PC-9 (cell line): ENCODE data around the gene SNRPD2. TPM values are rescaled to one million over a fixed set of nuclear protein-coding genes. Genes with fewer than 3 reads are reported as not detected.
A peak's percentile ranks its signal among the peaks of the same experiment; 100 is the strongest.

ENCODE experiments used
- BruUV-seq: library from RNA; stranded (reverse); fragments of 400-500 nt; replicated peaks from 2 replicates; lab custom pipeline; 2021; lab: Mats Ljungman, UMichigan
- CTCF ChIA-PET: fragments of 300-600 bp; sonication (Branson Sonifier 250); formaldehyde crosslinking; loops from one replicate; lab custom pipeline; 2022; ENCODE audit warnings: antibody characterized with exemption; lab: Charles Lee
- POLR2A ChIA-PET: fragments of 300-600 bp; sonication (Branson Sonifier 250); formaldehyde crosslinking; loops from one replicate; lab custom pipeline; 2022; ENCODE audit warnings: antibody characterized with exemption; ENCODE audit not compliant: unreplicated experiment; lab: Charles Lee
- DNase-seq, 2 experiments: peaks; one replicate each; pipeline versions ENCODE4 v3.0.0 to v3.0.0-alpha.2; 2015 to 2022; ENCODE audit warnings: mixed read lengths in 1 of 2
- H2AFZ ChIP-seq: fragments of 200-600 bp; sonication (generic); 2 replicates; pipeline ENCODE4 v1.8.1; 2017; ENCODE audit warnings: antibody characterized with exemption
- H3F3A ChIP-seq: fragments of 200-600 bp; sonication (generic); 2 replicates; pipeline ENCODE4 v1.8.1; 2017; ENCODE audit warnings: antibody characterized with exemption, mild to moderate bottlenecking, low read depth; ENCODE audit not compliant: insufficient read depth
- H3K27ac ChIP-seq: fragments of 200-600 bp; sonication (generic); 2 replicates; pipeline ENCODE4 v1.6.1; 2016; ENCODE audit warnings: mixed run types
- H3K27me3 ChIP-seq: fragments of 200-600 bp; sonication (generic); 2 replicates; pipeline ENCODE4 v1.6.1; 2016; ENCODE audit warnings: low read depth, mixed run types; ENCODE audit not compliant: insufficient read depth
- H3K36me3 ChIP-seq: fragments of 200-600 bp; sonication (generic); 2 replicates; pipeline ENCODE4 v1.6.1; 2016; ENCODE audit warnings: low read depth, mixed run types
- H3K4me1 ChIP-seq: fragments of 200-600 bp; sonication (generic); replicated peaks from 2 replicates; pipeline ENCODE4 v1.6.1; 2016; ENCODE audit warnings: mixed run types; ENCODE audit not compliant: insufficient read depth
- H3K4me2 ChIP-seq: fragments of 200-600 bp; sonication (generic); 2 replicates; pipeline ENCODE4 v1.6.1; 2017; ENCODE audit warnings: mixed run types
- H3K4me3 ChIP-seq: fragments of 200-600 bp; sonication (generic); 2 replicates; pipeline ENCODE4 v1.6.1; 2016; ENCODE audit warnings: mixed run types
- H3K79me2 ChIP-seq: fragments of 200-600 bp; sonication (generic); 2 replicates; pipeline ENCODE4 v1.6.1; 2017; ENCODE audit warnings: low read depth, mixed run types
- H3K9me2 ChIP-seq: fragments of 200-600 bp; sonication (generic); 2 replicates; pipeline ENCODE4 v1.8.1; 2017; ENCODE audit warnings: mild to moderate bottlenecking; ENCODE audit not compliant: insufficient read depth
- H3K9me3 ChIP-seq: fragments of 200-600 bp; sonication (generic); 2 replicates; pipeline ENCODE4 v1.8.1; 2016; ENCODE audit warnings: low read depth; ENCODE audit not compliant: insufficient read depth
- H4K20me1 ChIP-seq: fragments of 200-600 bp; sonication (generic); 2 replicates; pipeline ENCODE4 v1.8.1; 2017; ENCODE audit not compliant: insufficient read depth
- CTCF ChIP-seq: fragments of 200-600 bp; sonication (generic); conservative IDR thresholded peaks from 2 replicates; pipeline ENCODE4 v1.6.1; 2017; ENCODE audit warnings: mixed run types, antibody characterized with exemption, mild to moderate bottlenecking, moderate library complexity
- EZH2 ChIP-seq: fragments of 200-600 bp; sonication (generic); IDR thresholded peaks from 2 replicates; pipeline ENCODE4 v1.8.0; 2017; ENCODE audit warnings: antibody characterized with exemption, low read depth
- intact Hi-C: fragments of 100-400 bp; cut with micrococcal nuclease; formaldehyde crosslinking; loops from one replicate; pipeline ENCODE4 v1.10.0; 2022; ENCODE audit not compliant: unreplicated experiment
- total RNA-seq: library from RNA; stranded (reverse); gene quantifications from 2 replicates; pipeline ENCODE4 v1.2.3, GENCODE V29; 2021

Gene SNRPD2
- total RNA-seq, 1 experiment from 2014 or later: 740 TPM

DNA sequence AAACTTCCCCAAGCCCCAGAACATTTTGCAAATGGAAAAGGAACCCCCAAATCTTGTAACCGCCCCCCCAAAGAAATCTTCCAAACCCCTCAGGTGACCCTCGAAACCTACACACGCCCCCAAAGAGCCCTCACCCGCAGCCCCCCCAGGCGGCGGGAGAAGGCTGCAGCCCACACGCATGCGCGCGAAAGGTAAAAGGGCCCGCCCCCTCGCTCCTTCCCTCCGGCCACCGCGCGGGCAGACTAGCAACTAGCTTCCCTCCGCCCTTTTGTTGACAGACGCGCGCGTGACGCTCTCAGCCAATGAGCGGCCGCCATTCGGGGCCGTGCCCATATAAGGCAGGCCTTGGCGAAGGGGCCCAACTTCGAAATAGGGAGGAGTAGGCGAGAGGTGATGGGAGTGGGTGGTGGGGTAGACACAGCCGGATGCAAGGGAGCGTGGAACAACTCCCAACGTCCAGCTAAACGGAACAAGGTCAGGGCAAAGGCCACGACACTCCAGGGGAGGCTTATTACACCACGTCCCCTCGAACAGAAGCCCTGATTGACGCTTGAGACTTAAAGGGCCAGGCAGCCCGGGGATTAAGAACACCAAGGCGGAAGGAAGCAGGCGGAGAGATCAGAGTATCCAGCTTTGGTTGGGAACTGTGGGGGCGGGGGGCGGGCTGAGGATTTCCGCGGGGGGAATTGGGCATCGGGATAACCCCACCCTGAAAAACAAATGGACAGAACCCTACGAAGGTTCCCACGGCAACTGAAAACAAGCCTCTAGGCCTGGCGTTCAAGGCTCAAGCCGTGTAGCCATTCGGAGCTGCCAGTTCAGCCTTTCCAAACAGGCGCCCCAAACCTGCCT lies 25.6 kb upstream of the SNRPD2 start:
- ChIA-PET POLR2A (interaction anchor here (0.5 to 1.2 kb wide), 17 partner anchors 13 to 827 kb away, joined by 3 to 39 read pairs (median 4); partner anchors contain the start of genes FBXO46, IRF2BP1 and SIX5), CTCF (interaction anchor here (0.6 to 1.8 kb wide), 5 partner anchors 50 to 1083 kb away, joined by 3 to 11 read pairs (median 5); partner anchors contain the start of gene SIX5)
- Histone ChIP-seq H3K4me1 (peaks cover 35% of the 10 kb centered on the region), H3K27ac (peak overlapping the region; percentile 75), H3K9me2 (no peaks in the 10 kb centered on the region), H2AFZ (peak overlapping the region; percentile 79), H3K4me2 (peak overlapping the region; percentile 94), H3K36me3 (peaks cover 15% of the 10 kb centered on the region; the same call in 1 of the 2 replicates), H3K79me2 (peaks cover 91% of the 10 kb centered on the region), H3K27me3 (no peaks in the 10 kb centered on the region), H3K4me3 (peak overlapping the region; percentile 87), H3K9me3 (no peaks in the 10 kb centered on the region; the same call in 1 of the 2 replicates), H3F3A (peaks cover 26% of the 10 kb centered on the region), H4K20me1 (no peaks in the 10 kb centered on the region)
- no peak for TF ChIP-seq EZH2
- TF ChIP-seq CTCF: no peak; the same call in 1 of the 2 replicates
- DNase-seq: peak; percentile 99
- intact Hi-C loops: loop anchor here (1.0 kb wide), 1 partner anchor 52 kb away; the partner anchor contains the start of gene SIX5
- BruUV-seq: no TSS peak

GRCh38 chr19:45716359-45717130 lies 24.8 kb upstream of the SNRPD2 start:
- peaks cover 91% of the 10 kb centered on the region for H3K79me2 ChIP-seq
- peaks cover 27% of the 10 kb centered on the region for H3K4me1 ChIP-seq
- peak overlapping the region; percentile 87 for H3K4me3 ChIP-seq
- H4K20me1 ChIP-seq: peaks cover 7% of the 10 kb centered on the region; the same call in 1 of the 2 replicates
- H3K9me2 ChIP-seq: no peaks in the 10 kb centered on the region
- no peaks in the 10 kb centered on the region for H3K9me3 ChIP-seq
- H3K4me2 ChIP-seq: peak overlapping the region; percentile 94
- no peaks in the 10 kb centered on the region for H3K27me3 ChIP-seq
- peak; percentile 29 to 59 for DNase-seq
- peaks cover 12% of the 10 kb centered on the region; the same call in 1 of the 2 replicates for H3K36me3 ChIP-seq
- TF ChIP-seq CTCF (no peak; the same call in 1 of the 2 replicates), EZH2 (no peak)
- intact Hi-C loops: loop anchor here (1.0 kb wide), 1 partner anchor 53 kb away; the partner anchor contains the start of gene SIX5
- BruUV-seq: TSS peak; percentile 40
- ChIA-PET CTCF (interaction anchor here (0.6 to 1.8 kb wide), 4 partner anchors 51 to 231 kb away, joined by 3 to 7 read pairs (median 5); partner anchors contain the start of gene SIX5), POLR2A (interaction anchor here (0.5 to 1.0 kb wide), 12 partner anchors 13 to 771 kb away, joined by 3 to 39 read pairs (median 5); partner anchors contain the start of genes FBXO46, IRF2BP1 and SIX5)
- H3F3A ChIP-seq: peaks cover 18% of the 10 kb centered on the region
- H3K27ac ChIP-seq: peak overlapping the region; percentile 75
- H2AFZ ChIP-seq: peak overlapping the region; percentile 79
